ENCODE data around the gene GLTP.

DNA sequence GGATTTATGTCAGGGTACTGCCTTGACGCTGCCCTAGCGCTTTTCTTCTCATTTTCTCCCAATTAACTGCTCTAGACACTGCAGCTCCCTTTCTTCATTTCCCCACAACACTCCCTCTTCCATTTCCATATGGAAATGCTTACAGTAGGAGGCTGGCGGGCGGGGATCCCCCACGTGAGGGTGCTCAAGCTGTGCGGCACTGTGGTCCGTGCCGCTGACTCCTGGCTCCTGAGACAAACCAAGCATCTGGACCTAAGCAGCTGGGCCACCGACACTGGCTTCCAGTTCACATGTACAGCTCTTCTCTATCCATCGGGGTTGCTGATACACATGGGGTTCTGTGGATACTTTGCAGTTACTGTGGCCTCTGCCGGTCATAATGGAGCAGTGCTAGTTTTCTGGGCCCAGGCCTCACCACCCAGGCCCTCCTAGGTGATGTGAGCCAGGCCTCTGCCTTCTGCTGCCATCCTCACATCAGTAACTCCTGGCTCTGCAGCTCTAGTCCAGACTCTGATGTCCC, 40.0 kb upstream of the GLTP start:
- TF ChIP-seq, protein P1, sequence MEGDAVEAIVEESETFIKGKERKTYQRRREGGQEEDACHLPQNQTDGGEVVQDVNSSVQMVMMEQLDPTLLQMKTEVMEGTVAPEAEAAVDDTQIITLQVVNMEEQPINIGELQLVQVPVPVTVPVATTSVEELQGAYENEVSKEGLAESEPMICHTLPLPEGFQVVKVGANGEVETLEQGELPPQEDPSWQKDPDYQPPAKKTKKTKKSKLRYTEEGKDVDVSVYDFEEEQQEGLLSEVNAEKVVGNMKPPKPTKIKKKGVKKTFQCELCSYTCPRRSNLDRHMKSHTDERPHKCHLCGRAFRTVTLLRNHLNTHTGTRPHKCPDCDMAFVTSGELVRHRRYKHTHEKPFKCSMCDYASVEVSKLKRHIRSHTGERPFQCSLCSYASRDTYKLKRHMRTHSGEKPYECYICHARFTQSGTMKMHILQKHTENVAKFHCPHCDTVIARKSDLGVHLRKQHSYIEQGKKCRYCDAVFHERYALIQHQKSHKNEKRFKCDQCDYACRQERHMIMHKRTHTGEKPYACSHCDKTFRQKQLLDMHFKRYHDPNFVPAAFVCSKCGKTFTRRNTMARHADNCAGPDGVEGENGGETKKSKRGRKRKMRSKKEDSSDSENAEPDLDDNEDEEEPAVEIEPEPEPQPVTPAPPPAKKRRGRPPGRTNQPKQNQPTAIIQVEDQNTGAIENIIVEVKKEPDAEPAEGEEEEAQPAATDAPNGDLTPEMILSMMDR (IDR thresholded peaks at IDR 0.05; ENCODE audit: poor library complexity) = no peak
- no peak for TF ChIP-seq EZH2 (IDR thresholded peaks at IDR 0.05; ENCODE audit: borderline replicate concordance)
